NCI-H146 treated with DMSO at 0.1 percent for 48 hours (cell line): ENCODE data around the gene SHLD1.
A peak's percentile ranks its signal among the peaks of the same experiment; 100 is the strongest.
"Not testable (repeated sequence)": the region's sequence is repeated elsewhere in the genome, so short reads cannot be mapped to it uniquely, and the experiment has no call there.

Source experiments
- DNase-seq: peaks from one replicate; lab custom pipeline; 2025; ENCODE audit not compliant: unreplicated experiment; lab: John Stamatoyannopoulos, UW

Gene SHLD1

DNA sequence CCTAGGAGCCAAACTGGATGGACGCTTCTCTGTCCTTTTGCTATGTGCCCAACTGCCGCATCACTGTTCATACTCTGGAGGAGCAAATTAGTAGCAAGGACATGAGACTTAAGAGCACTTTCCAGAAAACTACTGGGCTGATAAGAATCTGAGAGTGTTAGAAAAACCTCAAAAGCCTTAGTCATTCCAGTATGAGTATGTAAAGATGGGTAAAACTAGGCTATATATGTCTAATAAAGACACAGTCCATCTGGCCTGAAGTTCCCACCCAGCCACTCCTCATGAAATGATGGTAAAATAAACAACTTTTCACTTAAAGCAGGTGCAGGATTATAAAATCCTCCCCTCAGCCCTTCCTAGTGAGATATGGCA lies 30.6 kb downstream of the SHLD1 start:
- no peak for DNase-seq

- not testable (repeated sequence) for DNase-seq
Observed at GRCh38 chr20:5781367-5781766, 31.2 kb downstream of the SHLD1 start.

- DNase-seq: no peak
Observed at GRCh38 chr20:5781798-5782750, 31.9 kb downstream of the SHLD1 start.

DNA sequence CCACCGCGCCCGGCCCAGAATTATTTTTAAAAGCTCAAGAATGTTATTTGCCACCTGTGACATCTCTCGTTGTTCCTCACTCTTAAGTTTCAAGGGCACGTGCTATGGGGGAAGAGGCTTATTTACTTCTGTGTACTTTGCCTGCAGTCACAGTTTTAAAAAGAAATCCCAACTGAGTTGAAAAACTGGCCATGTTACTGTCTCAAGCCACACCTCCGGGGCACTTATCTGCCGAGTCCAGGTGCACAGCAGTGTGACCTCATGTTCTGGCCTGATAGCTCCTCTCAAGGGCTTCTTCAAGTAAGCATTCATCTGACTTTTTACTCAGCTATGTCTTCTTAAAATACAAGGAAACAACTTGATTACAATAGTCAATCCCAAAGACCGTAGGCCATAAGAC lies 34.5 kb downstream of the SHLD1 start:
- no peak for DNase-seq

DNA sequence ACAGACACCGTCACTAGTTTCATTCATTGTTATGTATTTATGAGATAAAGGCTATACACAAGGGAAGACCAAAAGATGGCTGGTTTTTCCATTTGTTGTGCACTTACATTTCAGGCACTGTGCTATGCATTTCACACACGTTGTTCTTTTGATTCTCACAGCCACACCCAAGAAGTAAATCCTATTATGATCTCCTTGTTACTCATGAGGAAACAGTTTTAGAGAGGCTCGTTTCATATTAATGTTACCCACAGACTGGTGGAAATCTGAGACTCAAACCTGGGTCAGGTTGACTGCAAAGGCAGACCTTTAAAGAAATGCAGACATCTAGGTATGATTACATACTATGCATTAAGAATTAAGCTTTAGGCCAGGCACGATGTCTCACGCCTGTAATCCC lies 34.9 kb downstream of the SHLD1 start:
- no peak for DNase-seq

GRCh38 chr20:5786930-5787795 lies 37.0 kb downstream of the SHLD1 start:
- no peak for DNase-seq

GRCh38 chr20:5787796-5788165 lies 37.6 kb downstream of the SHLD1 start:
- DNase-seq: no peak

DNA sequence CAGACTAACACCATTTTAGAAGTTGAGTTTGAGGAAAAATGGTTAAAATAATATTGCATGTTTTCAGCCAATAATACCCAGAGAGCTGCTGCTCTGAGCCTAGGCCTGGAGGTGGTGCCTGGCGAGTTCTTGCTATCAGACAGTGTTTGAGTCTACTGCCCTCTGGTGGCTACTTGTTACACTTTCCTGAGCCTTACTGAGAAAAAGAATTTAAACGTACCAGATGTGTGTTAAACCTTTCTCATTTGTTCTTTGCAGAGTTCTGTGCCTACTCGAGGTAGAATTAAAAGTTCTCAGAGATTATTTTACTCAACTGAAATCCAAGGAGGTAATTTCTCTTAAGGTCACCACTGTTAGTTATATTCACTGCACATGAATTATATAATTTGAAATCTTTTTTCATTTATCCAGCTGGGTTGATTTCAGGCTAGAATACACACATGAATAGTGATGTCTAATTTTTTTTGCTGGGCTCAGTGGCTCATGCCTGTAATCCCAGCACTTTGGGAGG lies 38.2 kb downstream of the SHLD1 start:
- peak; percentile 82 for DNase-seq

DNA sequence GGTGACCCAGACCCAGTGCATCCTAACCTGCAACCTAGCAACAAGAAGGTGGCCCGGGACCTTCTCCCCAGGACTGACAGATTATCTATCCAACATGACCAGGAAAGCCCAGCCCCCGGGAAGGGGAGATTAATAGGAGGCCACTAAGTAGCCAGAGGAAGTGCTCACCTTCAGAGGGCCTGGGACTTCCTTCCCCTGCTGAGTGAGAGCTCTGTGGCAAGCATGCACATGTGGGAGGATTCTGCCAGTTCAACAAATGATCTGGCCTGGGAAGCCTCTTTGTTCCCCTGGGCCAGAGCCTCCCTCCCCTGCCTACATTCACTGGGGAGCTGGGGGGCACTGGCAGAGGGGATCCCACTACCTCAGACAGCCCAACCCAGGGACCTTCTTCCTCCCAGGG lies 39.6 kb downstream of the SHLD1 start:
- no peak for DNase-seq

DNA sequence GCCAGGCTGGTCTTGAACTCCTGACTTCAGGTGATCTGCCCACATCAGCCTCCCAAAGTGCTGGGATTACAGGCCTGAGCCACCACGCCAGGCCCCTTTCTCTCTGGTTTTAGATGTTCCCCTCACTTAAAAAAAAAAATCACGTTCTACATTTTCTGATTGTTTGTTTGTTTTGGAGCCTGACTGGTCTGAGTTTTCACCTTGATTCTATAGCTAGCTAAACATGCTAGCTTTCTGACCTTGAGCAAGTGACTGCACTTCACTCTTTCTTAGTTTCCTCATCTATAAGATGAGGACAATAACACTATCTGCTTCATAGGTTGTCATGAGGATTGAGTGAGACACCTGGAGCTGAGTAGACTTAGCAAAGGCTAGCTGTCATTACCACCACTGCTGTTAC lies 43.7 kb downstream of the SHLD1 start:
- no peak for DNase-seq

- no peak for DNase-seq
Observed at GRCh38 chr20:5796331-5797040, 46.3 kb downstream of the SHLD1 start.

- DNase-seq: no peak
Observed at GRCh38 chr20:5797165-5797564, 47.0 kb downstream of the SHLD1 start.

DNA sequence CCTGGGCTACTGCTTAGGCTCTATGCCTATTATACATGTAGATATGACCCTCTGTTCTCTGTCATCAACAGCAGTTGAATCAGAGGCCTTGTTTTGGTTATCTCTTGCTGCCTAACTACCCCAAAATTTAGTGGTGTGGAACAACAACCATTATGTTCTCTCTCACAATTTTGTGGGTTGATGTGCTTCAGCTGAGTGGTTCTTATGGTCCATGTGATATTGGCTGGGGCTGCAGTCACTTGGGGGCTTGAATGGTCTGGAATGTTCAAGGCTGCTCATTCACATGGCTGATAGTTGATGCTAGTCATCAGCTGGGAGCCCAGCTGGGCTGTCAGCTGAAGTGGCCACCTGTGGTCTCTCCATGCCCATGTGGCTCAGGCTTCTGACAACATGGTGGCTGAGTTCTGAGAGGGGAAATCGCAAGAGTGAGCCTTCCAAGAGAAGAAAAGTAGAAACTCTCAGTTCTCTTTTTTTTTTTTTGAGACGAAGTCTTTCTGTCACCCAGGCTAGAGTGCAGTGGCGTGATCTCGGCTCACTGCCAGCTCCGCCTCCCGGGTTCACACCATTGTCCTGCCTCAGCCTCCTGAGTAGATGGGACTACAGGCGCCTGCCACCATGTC lies 47.8 kb downstream of the SHLD1 start:
- DNase-seq: no peak

DNA sequence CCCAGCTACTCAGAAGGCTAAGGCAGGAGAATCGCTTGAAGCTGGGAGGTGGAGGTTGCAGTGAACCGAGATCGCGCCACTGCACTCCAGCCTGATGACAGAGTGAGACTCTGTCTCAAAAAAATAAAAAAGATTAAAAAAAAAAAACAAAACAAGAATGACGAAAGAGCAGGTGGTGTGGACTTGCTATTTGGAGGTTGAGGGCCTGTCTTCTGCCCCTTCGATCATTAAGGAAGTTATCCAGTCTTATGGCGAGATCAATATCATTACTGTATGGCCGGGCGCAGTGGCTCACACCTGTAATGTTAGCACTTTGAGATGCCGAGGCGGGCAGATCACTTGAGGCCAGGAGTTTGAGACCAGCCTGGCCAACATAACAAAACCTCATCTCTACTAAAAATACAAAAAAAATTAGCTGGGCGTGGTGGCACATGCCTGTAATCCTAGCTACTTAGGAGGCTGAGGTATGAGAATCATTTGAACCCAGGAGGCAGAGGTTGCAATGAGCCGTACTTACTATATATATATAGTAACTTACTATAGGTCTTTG lies 53.6 kb downstream of the SHLD1 start:
- not testable (repeated sequence) for DNase-seq

GRCh38 chr20:5806457-5807263 lies 56.5 kb downstream of the SHLD1 start:
- DNase-seq: no peak

DNA sequence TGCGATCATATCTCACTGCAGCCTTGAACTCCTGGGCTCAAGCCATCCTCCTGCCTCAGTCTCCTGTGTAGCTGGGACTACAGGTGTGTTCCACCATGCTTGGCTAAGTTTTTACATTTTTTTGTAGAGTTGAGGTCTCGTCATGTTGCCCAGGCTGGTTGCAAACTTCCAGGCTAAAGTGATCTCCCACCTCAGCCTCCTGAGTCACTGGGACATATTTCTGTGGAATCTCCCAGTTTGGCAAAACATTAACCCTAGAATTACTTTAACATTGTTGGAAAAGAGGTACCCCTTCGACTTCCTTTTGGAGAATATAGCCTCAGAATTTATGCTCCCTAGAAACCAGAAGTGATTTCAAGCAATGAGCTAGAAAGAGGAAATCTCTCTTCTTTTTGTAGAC lies 57.2 kb downstream of the SHLD1 start:
- DNase-seq: no peak

DNA sequence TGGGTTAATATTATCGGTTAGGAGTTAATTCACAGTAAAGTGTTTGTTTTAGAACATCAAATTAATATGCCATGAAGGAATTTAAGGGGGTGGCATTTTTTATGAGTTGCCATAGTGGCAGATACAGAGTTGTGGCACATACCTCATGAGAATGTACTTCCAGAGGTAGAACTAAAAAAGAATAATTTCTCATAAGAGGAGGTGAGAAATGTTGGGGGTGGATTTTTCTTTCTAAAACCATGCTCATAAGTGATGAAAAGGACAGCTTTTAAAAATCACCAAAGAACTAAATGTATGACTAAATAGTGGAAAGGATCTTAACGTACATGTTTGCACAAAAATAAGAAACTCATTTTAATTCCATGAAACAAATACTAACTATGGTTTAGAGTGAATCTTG lies 58.7 kb downstream of the SHLD1 start:
- DNase-seq: no peak

DNA sequence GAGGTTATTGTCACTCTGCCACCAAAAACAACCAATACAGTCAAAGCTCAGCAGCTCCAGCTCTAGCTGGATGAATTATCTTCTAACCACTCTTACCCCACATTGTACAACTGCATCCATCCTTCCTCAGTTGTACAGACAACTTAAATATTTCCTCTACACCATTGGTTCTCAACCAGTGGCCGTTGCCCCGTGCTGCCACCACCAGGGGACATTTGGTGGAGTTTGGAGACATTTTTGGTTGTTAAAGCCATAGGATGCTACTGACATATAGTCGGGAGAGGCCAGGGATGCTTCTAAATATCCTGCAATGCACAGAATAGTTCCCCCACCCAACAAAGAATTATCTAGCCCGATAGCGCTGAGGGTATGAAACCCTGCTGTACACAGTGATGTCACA lies 59.3 kb downstream of the SHLD1 start:
- no peak for DNase-seq

DNA sequence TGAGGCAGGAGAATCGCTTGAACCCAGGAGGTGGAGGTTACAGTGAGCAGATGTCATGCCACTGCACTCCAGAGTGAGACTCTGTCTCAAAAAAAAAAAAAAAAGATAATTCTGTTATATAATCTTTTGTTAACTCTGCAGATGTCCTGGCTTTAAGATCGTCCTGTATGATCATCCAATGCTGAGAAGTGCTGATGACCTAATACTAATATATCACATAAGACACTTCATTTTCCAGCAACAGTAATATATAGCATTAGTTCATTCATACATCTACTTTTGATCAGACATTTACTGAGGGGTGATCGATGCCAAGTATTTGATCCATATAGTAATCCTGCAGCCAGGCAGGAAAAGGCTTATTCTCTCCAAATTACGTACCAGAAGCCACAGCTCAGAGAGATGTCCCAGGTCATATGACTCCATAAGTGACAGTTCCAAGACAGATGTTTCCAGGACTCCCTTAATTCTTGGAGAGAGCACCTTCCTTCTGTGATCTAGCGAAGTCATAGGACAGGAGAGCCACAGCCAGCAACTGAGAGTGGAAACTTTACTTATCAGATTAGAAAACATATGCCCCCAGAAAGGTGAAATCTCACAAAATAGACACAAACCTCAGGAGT lies 60.7 kb downstream of the SHLD1 start:
- DNase-seq: no peak
